ENCODE data around the gene UBE3D.

Gene UBE3D

DNA sequence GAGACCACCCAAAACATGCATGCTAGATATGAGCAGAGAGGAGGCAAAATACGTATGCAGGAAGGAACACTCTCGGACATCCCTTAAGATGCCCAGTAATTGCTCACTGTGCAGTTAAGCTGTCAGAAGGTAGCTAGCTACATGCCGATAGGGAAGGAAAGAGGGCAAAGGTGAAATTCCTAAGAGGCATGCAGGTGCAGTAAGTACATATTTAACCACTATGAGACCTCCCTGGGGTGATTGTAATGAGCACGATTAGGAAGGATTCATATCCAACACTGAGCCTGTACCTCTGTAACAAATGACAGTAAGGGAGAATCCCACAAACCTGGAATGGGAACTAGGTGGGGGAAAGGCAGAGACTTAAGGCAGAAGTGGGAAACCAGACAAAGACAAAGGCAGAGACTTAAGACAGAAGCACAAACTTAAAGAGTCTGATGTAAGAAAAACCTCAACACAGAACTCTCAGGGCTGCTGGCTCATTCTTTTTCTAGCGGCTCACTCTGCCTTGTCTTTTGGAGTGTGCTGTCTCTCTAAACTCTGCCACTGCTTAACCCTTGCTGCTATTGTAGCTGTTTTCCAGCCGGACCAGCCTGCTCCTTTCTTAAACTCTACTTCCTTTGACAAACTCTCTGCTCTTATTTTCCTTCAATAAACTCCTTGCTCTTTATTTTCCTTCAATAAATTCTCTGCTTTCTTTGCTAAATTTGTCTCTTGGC, 148.1 kb downstream of the UBE3D start:
- H3K4me3 ChIP-seq (replicated peaks; ENCODE audit: insufficient read depth, low read length), result no peak overlapping the region
- no peaks in the 10 kb centered on the region for H3K27me3 ChIP-seq (ENCODE audit: insufficient read depth, poor library complexity, severe bottlenecking)
- DNase-seq (ENCODE audit: low read depth in 1 of 2, low spot score in 1 of 2), result no peak
- no peak overlapping the region for H3K27ac ChIP-seq (replicated peaks)
- TF ChIP-seq, protein P1, sequence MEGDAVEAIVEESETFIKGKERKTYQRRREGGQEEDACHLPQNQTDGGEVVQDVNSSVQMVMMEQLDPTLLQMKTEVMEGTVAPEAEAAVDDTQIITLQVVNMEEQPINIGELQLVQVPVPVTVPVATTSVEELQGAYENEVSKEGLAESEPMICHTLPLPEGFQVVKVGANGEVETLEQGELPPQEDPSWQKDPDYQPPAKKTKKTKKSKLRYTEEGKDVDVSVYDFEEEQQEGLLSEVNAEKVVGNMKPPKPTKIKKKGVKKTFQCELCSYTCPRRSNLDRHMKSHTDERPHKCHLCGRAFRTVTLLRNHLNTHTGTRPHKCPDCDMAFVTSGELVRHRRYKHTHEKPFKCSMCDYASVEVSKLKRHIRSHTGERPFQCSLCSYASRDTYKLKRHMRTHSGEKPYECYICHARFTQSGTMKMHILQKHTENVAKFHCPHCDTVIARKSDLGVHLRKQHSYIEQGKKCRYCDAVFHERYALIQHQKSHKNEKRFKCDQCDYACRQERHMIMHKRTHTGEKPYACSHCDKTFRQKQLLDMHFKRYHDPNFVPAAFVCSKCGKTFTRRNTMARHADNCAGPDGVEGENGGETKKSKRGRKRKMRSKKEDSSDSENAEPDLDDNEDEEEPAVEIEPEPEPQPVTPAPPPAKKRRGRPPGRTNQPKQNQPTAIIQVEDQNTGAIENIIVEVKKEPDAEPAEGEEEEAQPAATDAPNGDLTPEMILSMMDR (IDR thresholded peaks at IDR 0.05; ENCODE audit: insufficient read depth, low read length), result no peak
- TF ChIP-seq POLR2AphosphoS5 (IDR thresholded peaks at IDR 0.05; ENCODE audit: low read depth) (no peak), SPI1 (IDR thresholded peaks at IDR 0.05; ENCODE audit: borderline replicate concordance, low read depth) (no peak), GABPA (IDR thresholded peaks at IDR 0.05; ENCODE audit: low read depth) (no peak)
- TF ChIP-seq, protein P2, sequence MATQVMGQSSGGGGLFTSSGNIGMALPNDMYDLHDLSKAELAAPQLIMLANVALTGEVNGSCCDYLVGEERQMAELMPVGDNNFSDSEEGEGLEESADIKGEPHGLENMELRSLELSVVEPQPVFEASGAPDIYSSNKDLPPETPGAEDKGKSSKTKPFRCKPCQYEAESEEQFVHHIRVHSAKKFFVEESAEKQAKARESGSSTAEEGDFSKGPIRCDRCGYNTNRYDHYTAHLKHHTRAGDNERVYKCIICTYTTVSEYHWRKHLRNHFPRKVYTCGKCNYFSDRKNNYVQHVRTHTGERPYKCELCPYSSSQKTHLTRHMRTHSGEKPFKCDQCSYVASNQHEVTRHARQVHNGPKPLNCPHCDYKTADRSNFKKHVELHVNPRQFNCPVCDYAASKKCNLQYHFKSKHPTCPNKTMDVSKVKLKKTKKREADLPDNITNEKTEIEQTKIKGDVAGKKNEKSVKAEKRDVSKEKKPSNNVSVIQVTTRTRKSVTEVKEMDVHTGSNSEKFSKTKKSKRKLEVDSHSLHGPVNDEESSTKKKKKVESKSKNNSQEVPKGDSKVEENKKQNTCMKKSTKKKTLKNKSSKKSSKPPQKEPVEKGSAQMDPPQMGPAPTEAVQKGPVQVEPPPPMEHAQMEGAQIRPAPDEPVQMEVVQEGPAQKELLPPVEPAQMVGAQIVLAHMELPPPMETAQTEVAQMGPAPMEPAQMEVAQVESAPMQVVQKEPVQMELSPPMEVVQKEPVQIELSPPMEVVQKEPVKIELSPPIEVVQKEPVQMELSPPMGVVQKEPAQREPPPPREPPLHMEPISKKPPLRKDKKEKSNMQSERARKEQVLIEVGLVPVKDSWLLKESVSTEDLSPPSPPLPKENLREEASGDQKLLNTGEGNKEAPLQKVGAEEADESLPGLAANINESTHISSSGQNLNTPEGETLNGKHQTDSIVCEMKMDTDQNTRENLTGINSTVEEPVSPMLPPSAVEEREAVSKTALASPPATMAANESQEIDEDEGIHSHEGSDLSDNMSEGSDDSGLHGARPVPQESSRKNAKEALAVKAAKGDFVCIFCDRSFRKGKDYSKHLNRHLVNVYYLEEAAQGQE (IDR thresholded peaks at IDR 0.05; ENCODE audit: insufficient replicate concordance, low read depth), result no peak

DNA sequence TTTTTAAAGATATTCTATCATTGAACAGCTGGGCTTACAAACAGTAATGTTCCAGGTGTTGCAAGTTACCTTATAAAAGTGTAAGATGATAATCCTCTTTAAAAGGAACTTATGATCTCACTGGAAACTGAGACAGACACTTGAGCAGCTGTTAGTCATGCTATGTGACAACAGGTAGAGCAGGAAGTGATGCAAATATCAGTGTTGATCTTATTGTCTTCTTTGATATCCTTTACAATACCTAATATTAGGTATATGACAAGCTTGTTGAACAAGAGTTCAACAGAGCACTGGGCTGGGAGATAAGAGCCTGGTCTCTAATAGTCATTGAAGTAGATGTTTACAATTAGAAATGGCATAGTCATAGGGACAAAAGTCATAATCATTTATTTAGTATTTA, 150.0 kb downstream of the UBE3D start:
- no peak for DNase-seq (ENCODE audit: low read depth in 1 of 2, low spot score in 1 of 2)
- H3K4me3 ChIP-seq (replicated peaks; ENCODE audit: insufficient read depth, low read length), result no peak overlapping the region
- no peak for TF ChIP-seq GABPA (IDR thresholded peaks at IDR 0.05; ENCODE audit: low read depth)
- TF ChIP-seq, protein P2 (IDR thresholded peaks at IDR 0.05; ENCODE audit: insufficient replicate concordance, low read depth), result no peak
- no peak for TF ChIP-seq SPI1 (IDR thresholded peaks at IDR 0.05; ENCODE audit: borderline replicate concordance, low read depth)
- TF ChIP-seq, protein P1 (IDR thresholded peaks at IDR 0.05; ENCODE audit: insufficient read depth, low read length), result no peak
- H3K27ac ChIP-seq (replicated peaks), result no peak overlapping the region
- H3K27me3 ChIP-seq (ENCODE audit: insufficient read depth, poor library complexity, severe bottlenecking), result no peaks in the 10 kb centered on the region

DNA sequence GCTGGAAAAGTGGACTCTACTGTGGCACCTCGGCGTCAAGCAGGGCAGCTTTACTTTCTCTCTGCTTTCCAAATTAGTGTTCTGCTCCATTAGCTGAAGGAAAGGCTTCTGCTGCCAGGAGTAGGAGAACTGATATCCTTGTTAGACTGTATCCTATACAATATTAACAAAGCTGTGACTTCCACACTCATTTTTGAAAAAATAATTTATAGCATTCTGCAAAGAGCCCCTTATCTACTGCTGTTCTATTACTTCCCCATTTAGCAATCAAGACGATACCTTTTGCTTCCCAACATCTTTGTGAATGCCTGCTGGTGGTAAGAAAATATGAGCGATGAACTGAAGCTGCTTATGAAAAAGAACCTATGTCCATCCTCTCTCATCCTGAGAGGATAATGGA, 151.1 kb downstream of the UBE3D start:
- no peak for DNase-seq (ENCODE audit: low read depth in 1 of 2, low spot score in 1 of 2)
- H3K27ac ChIP-seq (replicated peaks), result no peak overlapping the region
- TF ChIP-seq, protein P1 (IDR thresholded peaks at IDR 0.05; ENCODE audit: insufficient read depth, low read length), result no peak
- TF ChIP-seq SPI1 (IDR thresholded peaks at IDR 0.05; ENCODE audit: borderline replicate concordance, low read depth) (no peak), GABPA (IDR thresholded peaks at IDR 0.05; ENCODE audit: low read depth) (no peak), POLR2AphosphoS5 (IDR thresholded peaks at IDR 0.05; ENCODE audit: low read depth) (no peak)
- TF ChIP-seq, protein P2 (IDR thresholded peaks at IDR 0.05; ENCODE audit: insufficient replicate concordance, low read depth), result no peak
- no peaks in the 10 kb centered on the region for H3K27me3 ChIP-seq (ENCODE audit: insufficient read depth, poor library complexity, severe bottlenecking)
- H3K4me3 ChIP-seq (replicated peaks; ENCODE audit: insufficient read depth, low read length), result no peak overlapping the region
